ENCODE data around the gene RPLP2.

Gene RPLP2

DNA sequence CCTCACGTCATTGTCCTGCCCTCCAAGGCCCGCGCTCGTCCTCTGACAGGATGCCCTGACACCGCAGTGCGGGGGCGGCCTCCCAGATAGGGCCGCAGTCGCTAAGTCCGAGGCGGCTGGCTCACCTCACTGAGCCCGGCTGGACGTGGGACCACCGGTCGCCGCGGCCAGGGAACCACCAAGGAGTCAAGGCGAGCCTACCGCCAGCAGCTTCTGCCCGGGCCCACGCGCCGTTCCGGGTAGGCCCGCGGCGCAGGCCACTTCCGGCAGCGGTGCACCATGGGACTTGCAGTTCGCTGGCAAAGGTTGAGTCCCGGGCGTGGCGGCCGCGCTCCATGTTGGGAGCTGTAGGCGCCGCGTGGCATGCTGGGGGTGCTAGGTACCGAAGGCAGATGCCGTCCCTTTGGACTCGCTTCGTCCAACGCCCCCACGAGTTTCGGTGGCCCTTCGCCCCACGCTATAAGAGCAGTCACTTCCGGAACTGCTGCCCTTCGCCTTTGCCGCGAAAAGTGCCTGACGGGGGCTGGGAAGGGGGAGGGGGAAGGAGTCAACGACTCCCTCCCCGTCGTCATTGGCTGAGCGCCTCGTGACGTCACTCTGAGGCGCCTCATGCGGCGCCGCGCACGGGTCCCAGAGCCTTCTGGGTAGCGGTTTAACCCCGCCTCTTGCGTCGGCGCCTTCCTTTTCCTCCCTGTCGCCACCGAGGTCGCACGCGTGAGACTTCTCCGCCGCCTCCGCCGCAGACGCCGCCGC is at the start of gene RPLP2:
Gene RPLP2 (plus strand): TSS at position 681 of the 753 bp plus-strand sequence. CDS start 268 bp downstream, outside the sequence.
- DNase-seq (ENCODE audit: low spot score) = peak; percentile 96

DNA sequence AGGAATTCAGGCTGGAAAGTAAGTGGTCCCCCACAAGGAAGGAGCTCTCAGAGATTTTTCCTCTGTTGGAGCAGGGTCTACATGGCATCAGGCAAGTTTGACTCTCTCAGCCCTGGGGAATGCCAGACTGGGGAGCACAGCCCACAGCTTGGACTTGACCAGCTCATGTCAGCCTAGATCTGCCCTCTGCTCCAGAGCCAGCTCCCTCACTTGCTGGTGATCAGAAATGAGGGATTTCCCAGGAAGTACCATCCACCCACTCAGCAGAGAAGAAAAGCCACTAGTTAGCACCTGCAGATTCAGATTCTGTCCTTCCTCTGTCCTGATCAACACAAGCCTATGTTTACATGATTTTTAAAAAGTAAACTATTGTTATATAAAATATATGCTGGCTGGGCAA is 49.5 kb upstream of the RPLP2 start:
- DNase-seq (ENCODE audit: low spot score) = no peak

DNA sequence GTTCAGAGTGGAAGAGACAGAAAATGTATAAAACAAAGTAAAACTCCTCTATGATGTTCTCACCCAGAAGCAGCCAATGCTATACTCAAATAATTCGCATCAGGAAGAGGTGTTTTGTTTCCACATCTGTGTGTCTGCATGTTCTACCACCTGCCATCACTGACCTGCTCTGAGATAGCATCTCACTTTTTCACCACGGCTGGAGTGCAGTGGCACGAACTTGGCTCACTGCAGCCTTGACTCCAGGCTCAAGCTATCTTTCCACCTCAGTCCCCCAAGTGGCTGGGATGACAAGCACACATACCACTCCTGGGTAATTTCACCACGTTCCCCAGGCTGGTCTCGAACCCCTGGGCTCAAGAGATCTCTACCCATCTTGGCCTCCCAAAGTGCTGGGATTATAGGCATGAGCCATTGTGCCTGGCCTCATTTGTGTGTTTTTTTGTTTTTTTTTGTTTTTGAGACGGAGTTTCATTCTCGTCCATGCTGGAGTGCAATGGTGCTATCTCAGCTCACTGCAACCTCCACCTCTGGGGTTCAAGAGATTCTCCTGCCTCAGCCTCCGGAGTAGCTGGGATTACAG is 48.1 kb upstream of the RPLP2 start:
- DNase-seq (ENCODE audit: low spot score) = no peak

DNA sequence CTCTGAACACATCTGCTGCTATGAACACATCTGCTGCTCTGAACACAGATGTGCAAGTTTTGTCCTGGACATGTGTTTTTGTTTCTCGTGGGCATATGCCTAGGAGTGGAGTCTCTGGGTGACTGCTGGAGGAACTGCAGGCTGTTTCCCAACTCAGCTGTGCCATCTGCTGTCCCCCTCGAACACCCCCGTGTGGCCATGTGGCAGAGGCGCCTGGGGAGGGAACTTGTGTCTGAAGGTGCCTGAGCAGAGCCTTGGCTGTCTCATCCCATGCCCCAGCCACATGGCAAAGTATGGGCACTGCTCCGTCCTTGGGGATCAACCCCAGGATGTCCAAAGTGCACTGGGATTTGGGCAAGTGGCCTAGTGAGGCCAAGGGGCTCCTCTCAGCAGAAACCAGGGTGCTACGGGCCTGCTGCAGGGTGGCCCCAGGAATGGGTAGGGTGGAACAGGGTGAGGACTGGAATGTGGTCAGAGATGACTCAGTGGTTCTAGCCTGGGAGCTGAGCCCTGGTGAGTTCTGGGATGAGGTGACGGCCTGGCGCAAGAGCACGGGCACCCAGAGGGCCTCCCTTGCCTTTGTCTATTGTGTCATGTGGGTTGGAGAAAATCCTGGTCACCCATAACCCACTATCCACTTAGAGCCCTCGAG is 47.2 kb upstream of the RPLP2 start:
- DNase-seq (ENCODE audit: low spot score) = peak; percentile 76

DNA sequence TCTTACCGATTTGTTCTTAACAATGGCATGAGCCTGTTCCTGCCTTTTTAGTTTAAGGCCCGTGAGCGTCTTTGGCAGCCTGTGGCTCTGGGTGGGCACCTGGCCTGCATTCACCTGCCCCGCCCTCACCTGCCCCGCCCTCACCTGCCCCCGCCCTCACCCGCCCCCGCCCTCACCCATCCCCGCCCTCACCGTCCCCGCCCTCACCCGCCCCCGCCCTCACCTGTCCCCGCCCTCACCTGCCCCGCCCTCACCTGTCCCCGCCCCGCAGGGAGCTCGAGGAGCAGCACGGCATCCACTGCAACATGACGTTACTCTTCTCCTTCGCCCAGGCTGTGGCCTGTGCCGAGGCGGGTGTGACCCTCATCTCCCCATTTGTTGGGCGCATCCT is 46.7 kb upstream of the RPLP2 start:
- no peak for DNase-seq (ENCODE audit: low spot score)

DNA sequence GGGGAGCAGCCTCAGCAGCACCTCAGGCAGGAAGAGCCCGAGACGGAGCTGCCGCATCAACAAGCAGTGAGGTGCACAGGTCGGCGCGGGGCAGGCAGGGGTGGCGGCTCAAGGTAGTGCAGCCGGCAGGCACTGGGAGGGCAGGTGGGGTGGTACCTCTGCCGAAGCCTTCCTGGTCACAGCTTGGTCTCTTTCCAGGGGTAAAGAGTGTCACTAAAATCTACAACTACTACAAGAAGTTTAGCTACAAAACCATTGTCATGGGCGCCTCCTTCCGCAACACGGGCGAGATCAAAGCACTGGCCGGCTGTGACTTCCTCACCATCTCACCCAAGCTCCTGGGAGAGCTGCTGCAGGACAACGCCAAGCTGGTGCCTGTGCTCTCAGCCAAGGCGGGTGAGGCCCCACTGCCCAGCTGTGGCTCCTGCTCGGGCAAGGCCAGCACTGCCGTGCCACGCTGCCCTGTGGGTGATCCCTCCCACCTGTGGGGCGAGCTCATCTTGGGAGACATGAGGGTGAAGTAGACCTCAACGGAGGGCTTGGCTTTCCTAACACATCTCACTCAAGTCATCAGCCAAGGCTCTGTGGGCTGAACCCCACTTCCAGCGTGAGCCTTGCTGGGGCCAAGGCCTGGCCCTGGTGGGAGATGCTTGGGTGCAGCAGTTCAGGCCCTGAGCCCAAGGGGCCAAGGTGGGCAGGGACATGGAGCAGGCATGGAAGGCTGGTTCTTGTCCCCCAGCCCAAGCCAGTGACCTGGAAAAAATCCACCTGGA is 46.0 kb upstream of the RPLP2 start:
- DNase-seq (ENCODE audit: low spot score) = no peak

DNA sequence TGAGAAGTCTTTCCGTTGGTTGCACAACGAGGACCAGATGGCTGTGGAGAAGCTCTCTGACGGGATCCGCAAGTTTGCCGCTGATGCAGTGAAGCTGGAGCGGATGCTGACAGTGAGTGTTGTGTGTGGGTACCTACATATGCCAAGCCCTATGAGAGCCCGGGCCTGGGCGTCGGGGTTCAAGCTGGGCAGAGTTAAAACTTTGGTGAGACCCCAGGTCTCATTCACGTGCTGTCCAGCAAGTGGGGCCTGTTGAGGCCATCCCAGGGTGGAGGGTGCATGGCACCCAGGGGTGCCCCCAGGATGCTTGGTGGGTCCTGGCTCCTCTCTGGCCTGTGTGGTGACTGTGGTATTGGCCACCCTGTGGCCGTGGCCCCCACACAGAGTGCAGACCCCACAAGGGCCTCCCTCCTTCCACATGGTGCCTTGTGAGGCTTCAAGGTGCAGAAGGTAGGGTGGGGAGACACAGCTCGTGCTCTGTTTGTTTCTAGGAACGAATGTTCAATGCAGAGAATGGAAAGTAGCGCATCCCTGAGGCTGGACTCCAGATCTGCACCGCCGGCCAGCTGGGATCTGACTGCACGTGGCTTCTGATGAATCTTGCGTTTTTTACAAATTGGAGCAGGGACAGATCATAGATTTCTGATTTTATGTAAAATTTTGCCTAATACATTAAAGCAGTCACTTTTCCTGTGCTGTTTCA is 45.3 kb upstream of the RPLP2 start:
- peak; percentile 43 for DNase-seq (ENCODE audit: low spot score)

DNA sequence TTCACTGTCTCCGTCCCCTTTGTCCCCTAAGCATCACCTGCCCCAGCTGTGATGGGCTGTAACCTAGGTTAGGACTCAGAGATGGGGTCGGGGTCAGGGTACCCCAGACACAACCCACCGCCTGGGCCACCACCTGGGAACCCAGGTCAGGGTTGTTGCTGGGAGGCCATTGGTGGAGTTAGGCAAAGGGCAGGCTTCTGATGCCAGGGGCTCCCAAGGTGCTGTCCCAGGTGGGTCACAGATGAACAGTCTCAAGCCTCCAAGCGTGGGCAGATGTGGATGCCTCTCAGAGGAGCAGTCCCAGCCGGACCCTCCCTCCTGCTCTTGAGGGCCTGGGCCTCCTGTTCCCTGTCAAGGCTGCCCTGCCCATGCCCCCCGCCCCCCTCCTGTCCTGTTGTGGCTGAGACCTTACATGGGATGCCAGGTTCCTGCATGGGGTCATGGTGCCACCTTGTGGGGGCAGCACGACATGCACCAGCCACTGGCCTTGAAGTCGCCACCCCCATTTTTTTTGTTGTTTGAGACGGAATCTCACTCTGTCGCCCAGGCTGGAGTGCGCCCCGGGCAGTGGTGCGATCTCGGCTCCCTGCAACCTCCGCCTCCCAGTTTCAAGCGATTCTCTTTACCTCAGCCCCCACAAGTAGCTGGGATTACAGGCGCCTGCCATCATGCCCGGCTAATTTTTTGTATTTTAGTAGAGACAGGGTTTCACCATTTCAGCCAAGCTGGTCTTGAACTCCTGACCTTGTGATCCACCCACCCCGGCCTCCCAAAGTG is 44.6 kb upstream of the RPLP2 start:
- peak; percentile 60 for DNase-seq (ENCODE audit: low spot score)

DNA sequence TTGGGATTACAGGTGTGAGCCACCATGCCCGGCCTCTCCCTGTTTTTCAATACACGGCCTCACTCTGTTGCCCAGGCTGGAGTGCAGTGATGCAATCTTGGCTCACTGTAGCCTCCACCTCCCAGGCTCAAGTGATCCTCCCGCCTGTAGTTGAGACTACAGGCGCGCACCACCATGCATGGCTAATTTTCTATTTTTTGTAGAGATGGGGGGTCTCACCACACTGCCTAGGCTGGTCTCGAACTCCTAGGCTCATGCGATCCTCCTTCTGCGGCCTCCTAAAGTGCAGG is 44.0 kb upstream of the RPLP2 start:
- no peak for DNase-seq (ENCODE audit: low spot score)

DNA sequence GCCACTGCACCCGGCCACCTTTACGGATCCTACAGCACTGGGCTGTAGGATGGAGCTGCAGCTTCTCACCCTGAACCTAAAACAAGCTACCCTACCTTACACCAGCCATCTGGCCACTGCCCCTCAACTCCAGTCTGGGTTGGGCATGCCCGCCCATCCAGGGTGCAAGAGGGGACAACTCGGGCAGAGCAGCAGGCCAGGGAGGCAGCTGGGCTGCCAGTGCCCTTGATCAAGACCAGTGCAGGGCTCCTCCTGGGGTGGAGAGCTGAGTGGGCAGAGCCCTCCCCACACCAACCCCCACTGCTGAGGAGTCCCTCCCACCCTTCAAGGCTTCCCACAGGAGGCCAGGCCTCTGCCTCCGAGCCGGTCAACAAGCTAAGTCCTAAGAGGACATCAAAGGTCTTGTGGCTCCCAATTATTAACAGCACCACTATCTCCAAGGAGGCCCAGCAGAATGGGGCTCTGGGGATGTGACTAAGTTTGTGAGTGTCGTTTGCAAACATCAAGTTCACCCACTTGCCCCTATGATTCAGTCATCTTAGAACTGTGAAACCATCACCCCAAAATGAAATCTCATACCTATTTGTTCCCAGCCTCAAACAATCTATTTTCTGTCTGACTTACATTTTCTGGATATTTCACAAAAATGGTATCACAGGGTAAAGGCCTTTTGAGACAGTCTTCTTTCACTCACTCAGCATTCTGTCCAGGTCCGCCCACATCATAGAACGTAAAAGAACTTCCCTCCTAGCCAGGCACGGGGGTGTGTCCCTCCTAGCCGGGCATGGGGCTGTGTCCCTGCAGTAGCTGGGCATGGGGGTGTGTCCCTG is 43.4 kb upstream of the RPLP2 start:
- DNase-seq (ENCODE audit: low spot score) = no peak

DNA sequence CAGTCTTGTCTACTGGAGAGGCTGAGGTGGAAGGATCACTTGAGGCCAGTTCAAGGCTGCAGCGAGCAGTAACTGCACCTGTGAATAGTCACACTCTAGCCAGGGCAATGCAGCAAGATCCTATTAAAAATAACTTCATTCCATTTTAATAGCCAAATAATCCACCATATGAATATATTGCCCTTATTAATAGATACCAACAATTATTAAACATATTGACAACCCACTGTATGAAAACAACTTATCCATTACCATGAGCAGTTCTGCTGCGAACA is 42.9 kb upstream of the RPLP2 start:
- DNase-seq (ENCODE audit: low spot score) = no peak

DNA sequence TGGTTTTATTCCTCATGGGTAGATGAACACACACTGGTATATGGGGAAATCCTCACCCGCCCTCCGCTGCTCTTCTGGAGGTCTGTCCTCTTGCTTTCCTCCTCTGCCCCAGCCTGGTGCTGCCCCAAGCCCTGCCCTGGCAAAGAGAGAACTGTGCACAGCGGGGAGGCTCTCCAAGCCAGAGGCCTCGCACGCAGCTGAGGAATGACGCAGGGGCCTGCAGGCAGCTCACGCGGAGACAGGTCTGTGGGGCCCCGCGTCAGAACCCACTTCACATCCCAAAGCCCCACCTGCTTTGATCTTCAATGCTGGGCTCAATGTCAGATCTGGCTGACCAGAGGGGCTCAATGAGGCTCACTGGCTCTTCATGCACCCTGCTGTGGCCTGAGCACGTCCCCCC is 42.5 kb upstream of the RPLP2 start:
- no peak for DNase-seq (ENCODE audit: low spot score)

DNA sequence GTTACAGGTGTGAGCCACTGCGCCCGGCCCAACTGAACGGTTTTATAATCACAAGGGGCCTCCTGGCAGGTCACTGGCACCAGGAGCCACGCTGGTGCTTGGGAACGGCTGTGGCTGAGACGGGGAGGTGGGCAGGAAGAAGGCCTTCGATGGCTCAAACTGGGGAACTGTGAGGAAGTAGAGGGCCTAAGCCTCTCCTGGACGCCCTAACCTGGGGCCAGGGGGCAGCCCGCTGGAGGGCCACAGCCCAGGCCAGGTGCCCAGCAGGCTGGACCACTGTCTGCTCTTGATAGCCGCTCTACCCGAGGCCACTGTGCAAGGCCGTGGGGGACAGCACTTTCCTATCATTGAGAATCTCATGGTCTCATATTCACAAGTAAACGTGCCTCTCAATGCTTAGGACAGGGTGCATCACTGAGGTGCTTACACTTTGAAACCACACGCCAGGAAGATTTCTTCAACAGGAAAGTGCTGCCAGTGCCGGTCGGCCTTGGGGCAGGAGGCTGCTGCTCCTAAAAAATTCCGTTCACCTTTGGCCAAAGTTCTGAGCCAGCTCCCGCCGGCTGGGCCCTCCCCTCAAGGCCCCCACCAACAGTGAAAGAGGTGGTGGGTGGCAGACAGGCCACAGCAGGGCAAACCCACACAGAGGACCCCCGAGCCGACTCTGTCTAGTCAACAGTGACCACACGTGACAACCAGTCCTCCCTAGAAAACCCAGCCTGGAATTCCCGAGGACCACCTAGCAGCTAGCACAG is 39.7 kb upstream of the RPLP2 start:
- no peak for DNase-seq (ENCODE audit: low spot score)

DNA sequence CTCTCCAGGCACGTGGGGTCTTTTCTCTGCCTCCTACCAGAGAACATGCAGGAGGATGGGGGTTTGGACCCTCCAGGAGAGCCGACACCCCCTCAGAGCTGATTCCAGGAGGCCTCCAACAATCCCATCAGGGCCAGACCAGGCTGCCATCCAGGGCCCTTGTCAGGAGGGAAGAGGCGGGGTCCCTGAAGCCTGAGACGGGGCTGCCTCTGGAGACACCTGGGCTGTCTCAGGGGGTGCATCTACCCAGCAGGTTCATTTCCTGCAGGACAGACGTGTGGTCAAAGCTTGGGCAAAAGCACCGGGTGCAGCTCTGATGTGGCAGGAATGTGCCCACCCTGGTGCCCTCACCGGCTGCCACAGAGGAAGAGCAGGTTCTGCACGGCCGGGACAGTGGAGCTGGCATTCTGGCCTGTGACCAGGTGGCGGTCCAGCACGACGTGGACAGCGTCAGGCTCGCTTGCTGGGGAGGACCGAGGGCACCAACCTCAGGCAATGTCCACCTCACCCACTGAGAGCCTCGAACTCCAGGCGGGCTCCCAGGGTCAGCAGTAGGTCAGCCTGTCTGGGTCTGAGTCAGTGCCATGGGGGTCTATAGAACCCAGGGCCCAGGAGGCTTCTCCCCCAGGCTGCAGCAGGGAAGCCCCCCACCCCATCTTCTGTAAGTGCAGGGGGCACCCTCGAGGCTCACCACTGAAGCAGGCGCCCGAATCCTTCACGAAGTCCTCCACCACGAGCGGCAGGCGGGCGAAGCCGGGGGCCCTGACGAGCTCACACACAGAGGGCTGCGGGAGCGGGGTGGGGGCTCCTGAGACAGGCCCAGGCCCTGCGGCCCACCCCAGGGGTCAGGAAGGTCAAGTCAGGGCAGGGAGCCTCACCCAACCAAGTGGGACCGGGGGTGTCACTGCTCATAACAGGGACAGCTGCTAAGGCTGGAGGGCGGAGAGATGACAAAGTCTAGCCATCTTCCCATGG is 38.8 kb upstream of the RPLP2 start:
- no peak for DNase-seq (ENCODE audit: low spot score)

DNA sequence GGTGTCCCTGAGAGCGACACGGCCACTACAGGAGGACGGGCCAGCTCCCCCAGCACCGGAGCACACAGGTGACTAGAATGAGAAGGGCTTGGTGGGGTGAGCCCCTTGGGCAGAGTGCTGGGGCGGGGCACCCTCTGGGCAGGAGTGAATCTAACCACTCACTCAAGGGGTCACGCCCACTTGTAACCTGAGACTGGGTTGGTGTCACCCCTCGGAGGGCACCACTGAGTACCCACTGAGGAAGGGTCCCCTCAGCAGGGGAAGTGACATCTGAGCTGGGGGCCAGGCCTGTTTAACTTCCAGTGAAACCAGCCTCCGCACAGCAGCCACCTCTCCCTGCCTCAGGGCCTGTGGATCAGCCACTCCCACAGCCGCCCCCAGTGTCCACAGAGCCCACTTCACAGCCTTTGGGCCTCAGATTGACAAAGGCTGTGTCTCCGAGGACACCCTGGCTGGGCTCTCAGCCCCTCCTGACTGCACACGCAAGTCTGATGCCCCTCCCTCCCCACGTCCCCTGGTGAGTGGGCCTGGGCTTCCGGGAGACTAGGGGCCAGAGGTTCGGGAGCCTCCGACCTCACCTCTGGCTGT is 38.1 kb upstream of the RPLP2 start:
- no peak for DNase-seq (ENCODE audit: low spot score)

DNA sequence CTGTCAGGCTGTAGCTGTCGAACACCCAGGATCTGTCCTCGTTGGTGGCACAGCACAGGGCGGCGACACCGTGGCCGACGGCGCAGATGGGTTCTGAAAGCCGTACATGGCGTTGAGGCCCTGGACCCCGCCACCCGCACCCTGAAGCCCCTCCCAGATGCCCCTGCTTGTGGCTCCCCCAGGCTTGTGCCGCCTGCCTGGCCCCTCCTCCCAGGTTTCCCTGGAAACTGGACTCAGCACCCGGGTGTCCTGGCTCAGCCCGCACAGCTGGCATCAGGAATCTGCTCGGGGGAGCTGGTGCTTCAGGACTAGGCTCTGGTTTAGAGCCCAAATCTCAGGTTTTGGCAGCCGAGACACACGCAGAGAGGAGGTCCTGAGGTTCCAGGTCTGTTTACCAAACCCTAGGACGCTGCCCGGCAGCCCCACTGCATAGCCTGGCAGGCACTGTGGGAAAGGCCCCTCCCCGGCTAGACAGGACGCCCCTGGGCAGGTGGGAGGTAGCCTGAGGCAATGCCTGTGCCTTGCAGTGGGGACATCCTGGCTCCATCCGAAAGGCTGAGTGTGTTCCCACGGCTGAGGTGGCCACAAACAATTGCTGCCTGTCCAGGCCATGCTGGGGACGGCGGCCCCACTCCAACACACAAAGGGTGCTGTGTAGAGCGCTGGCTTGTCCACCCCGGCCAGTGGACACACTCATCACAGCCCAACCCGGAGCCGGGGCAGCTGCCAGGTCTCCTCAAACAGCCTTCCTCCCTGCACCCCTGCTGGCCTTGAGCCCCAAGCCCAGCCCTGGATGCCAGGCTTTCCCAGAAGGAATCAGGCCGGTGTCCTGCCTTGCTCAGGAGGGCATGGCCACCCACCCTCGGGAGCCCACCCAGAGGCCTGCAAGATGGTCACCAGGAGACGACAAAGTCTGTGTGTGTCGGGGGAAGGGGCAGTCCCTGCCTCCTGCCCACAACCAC is 37.1 kb upstream of the RPLP2 start:
- no peak for DNase-seq (ENCODE audit: low spot score)

DNA sequence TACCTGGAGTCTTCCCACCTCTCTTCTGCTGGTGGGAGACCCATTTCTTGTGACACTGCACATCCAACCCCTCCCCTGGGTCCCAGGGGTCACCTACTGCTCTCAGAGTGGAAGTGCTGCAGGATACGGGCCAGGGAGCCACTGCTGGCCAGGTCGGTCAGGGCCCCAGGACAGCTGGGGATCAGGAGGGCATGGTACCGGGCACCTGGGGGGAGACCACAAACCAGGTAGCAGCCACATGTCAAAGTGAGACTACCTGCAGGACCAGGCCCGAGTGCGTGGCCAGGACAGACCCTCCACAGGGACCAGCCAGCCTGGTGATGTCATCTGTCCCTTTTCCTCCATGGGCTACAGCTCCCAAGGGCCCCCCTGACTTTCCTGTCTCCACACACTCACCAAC is 36.3 kb upstream of the RPLP2 start:
- DNase-seq (ENCODE audit: low spot score) = no peak

Measured in cerebellar cortex (tissue), 1 donor.